ENCODE results near the gene PGAP6. TPM values are rescaled to one million over a fixed set of nuclear protein-coding genes. Genes with fewer than 3 reads are reported as not detected.
A peak's percentile ranks its signal among the peaks of the same experiment; 100 is the strongest.

The PGAP6 gene
- total and polyA plus RNA-seq, 2 of the 13 experiments (the other 11 are each of a cell fraction or from before 2014, with no cell fraction given) = 52.7 to 136 TPM

DNA sequence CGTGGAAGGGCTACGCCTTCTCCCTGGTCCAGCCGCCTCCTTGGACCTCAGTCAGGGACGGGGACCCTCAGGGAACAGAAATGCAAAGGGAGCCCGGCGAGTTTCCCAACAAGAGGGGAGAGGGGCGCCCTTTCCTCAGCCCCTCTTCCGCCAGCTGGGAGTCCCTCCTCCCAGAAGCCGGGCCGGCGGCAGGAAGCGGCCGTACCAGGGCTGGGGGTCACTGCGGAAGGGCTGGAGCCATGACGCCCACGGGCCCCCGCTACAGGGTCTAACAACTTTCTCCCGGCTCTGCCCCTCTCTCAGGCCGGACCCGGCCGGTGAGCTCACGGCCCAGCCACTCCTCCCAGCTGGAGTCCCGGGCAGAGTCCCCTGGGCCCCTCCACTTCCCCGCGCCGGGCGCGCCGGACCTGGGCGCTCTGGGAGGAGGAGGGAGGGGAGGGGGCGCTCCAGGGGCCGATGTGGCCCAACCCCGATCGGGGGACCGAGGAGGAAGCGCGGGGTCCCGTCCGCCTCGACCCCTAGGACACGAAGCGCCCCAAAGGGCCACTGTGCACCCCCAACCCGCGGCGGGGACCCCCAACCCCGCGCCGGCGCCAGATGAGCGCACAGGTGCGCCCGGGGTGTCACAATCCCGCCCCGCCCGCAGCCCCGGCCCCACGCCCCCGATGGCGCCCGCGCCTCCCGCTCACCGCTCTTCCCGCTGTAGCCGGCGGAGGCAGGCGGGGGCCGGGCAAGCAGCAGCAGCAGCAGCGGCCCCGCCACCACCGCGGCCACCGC is 578 bp downstream of the PGAP6 start (continued):
- TF ChIP-seq KLF13 (CRISPR knock-in tag; IDR thresholded peaks at IDR 0.05) (no peak), MAFF (IDR thresholded peaks at IDR 0.05; ENCODE audit: low read depth, low read length) (no peak), ZNF34 (CRISPR knock-in tag; IDR thresholded peaks at IDR 0.05; ENCODE audit: borderline replicate concordance) (no peak), NFYC (CRISPR knock-in tag; IDR thresholded peaks at IDR 0.05) (no peak), PHF5A (CRISPR knock-in tag; IDR thresholded peaks at IDR 0.05; ENCODE audit: low read depth, unreplicated experiment) (no peak), ZNF557 (CRISPR knock-in tag; IDR thresholded peaks at IDR 0.05) (no peak), EZH2 (conservative IDR thresholded peaks at IDR 0.05; ENCODE audit: low read depth, low read length) (no peak), IKZF4 (CRISPR knock-in tag; IDR thresholded peaks at IDR 0.05; ENCODE audit: borderline replicate concordance, low read depth, not compliant biosample characterization) (peak; percentile 33), IRF2 (CRISPR knock-in tag; IDR thresholded peaks at IDR 0.05) (no peak), ZNF12 (CRISPR knock-in tag; IDR thresholded peaks at IDR 0.05) (no peak), ZNF766 (CRISPR knock-in tag; IDR thresholded peaks at IDR 0.05; ENCODE audit: borderline replicate concordance) (no peak), KAT2B (IDR thresholded peaks at IDR 0.05; ENCODE audit: borderline replicate concordance, low read depth, low read length) (no peak)
- TF ChIP-seq, protein P1, sequence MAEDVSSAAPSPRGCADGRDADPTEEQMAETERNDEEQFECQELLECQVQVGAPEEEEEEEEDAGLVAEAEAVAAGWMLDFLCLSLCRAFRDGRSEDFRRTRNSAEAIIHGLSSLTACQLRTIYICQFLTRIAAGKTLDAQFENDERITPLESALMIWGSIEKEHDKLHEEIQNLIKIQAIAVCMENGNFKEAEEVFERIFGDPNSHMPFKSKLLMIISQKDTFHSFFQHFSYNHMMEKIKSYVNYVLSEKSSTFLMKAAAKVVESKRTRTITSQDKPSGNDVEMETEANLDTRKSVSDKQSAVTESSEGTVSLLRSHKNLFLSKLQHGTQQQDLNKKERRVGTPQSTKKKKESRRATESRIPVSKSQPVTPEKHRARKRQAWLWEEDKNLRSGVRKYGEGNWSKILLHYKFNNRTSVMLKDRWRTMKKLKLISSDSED (CRISPR knock-in tag; IDR thresholded peaks at IDR 0.05) = no peak
- TF ChIP-seq, protein P2, sequence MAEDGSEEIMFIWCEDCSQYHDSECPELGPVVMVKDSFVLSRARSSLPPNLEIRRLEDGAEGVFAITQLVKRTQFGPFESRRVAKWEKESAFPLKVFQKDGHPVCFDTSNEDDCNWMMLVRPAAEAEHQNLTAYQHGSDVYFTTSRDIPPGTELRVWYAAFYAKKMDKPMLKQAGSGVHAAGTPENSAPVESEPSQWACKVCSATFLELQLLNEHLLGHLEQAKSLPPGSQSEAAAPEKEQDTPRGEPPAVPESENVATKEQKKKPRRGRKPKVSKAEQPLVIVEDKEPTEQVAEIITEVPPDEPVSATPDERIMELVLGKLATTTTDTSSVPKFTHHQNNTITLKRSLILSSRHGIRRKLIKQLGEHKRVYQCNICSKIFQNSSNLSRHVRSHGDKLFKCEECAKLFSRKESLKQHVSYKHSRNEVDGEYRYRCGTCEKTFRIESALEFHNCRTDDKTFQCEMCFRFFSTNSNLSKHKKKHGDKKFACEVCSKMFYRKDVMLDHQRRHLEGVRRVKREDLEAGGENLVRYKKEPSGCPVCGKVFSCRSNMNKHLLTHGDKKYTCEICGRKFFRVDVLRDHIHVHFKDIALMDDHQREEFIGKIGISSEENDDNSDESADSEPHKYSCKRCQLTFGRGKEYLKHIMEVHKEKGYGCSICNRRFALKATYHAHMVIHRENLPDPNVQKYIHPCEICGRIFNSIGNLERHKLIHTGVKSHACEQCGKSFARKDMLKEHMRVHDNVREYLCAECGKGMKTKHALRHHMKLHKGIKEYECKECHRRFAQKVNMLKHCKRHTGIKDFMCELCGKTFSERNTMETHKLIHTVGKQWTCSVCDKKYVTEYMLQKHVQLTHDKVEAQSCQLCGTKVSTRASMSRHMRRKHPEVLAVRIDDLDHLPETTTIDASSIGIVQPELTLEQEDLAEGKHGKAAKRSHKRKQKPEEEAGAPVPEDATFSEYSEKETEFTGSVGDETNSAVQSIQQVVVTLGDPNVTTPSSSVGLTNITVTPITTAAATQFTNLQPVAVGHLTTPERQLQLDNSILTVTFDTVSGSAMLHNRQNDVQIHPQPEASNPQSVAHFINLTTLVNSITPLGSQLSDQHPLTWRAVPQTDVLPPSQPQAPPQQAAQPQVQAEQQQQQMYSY (CRISPR knock-in tag; IDR thresholded peaks at IDR 0.05) = no peak
- TF ChIP-seq, protein P3, sequence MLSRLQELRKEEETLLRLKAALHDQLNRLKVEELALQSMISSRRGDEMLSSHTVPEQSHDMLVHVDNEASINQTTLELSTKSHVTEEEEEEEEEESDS (CRISPR knock-in tag; IDR thresholded peaks at IDR 0.05; ENCODE audit: borderline replicate concordance) = no peak
- TF ChIP-seq, protein P4, sequence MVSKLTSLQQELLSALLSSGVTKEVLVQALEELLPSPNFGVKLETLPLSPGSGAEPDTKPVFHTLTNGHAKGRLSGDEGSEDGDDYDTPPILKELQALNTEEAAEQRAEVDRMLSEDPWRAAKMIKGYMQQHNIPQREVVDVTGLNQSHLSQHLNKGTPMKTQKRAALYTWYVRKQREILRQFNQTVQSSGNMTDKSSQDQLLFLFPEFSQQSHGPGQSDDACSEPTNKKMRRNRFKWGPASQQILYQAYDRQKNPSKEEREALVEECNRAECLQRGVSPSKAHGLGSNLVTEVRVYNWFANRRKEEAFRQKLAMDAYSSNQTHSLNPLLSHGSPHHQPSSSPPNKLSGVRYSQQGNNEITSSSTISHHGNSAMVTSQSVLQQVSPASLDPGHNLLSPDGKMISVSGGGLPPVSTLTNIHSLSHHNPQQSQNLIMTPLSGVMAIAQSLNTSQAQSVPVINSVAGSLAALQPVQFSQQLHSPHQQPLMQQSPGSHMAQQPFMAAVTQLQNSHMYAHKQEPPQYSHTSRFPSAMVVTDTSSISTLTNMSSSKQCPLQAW (CRISPR knock-in tag; IDR thresholded peaks at IDR 0.05) = peak; percentile 64
- TF ChIP-seq, protein P5, sequence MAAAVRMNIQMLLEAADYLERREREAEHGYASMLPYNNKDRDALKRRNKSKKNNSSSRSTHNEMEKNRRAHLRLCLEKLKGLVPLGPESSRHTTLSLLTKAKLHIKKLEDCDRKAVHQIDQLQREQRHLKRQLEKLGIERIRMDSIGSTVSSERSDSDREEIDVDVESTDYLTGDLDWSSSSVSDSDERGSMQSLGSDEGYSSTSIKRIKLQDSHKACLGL (CRISPR knock-in tag; IDR thresholded peaks at IDR 0.05) = peak; percentile 63; the same call in 1 of the 2 replicates
- TF ChIP-seq, protein P6, sequence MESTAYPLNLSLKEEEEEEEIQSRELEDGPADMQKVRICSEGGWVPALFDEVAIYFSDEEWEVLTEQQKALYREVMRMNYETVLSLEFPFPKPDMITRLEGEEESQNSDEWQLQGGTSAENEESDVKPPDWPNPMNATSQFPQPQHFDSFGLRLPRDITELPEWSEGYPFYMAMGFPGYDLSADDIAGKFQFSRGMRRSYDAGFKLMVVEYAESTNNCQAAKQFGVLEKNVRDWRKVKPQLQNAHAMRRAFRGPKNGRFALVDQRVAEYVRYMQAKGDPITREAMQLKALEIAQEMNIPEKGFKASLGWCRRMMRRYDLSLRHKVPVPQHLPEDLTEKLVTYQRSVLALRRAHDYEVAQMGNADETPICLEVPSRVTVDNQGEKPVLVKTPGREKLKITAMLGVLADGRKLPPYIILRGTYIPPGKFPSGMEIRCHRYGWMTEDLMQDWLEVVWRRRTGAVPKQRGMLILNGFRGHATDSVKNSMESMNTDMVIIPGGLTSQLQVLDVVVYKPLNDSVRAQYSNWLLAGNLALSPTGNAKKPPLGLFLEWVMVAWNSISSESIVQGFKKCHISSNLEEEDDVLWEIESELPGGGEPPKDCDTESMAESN (CRISPR knock-in tag; conservative IDR thresholded peaks at IDR 0.05) = no peak
- TF ChIP-seq, protein P7, sequence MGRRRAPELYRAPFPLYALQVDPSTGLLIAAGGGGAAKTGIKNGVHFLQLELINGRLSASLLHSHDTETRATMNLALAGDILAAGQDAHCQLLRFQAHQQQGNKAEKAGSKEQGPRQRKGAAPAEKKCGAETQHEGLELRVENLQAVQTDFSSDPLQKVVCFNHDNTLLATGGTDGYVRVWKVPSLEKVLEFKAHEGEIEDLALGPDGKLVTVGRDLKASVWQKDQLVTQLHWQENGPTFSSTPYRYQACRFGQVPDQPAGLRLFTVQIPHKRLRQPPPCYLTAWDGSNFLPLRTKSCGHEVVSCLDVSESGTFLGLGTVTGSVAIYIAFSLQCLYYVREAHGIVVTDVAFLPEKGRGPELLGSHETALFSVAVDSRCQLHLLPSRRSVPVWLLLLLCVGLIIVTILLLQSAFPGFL (CRISPR knock-in tag; IDR thresholded peaks at IDR 0.05) = no peak
